K562 (cell line): ENCODE measurements around the gene RGS12. TPM values are rescaled to one million over a fixed set of nuclear protein-coding genes. Genes with fewer than 3 reads are reported as not detected.
A peak's percentile ranks its signal among the peaks of the same experiment; 100 is the strongest.

Source experiments
- ATAC-seq: fragments of 200-7000 bp; cut with Tn5 transposase; 3 replicates; pipeline ENCODE4 v1.9.1; 2020; ENCODE audit warnings: moderate library complexity
- BruUV-seq: library from RNA; stranded (reverse); fragments of 400-500 nt; replicated peaks from 2 replicates; lab custom pipeline; 2021; lab: Mats Ljungman, UMichigan
- CTCF ChIA-PET: fragments of 300-600 bp; formaldehyde crosslinking; extraction: SDS; loops from one replicate; lab custom pipeline; 2021; ENCODE audit warnings: low intra/inter-chr PET ratio; lab: Yijun Ruan, JAX
- POLR2A ChIA-PET: fragments of 300-600, 350-650 bp; sonication (Branson Sonifier 250); formaldehyde crosslinking; extraction: SDS; loops from one replicate; lab custom pipeline; 2021; ENCODE audit warnings: antibody characterized with exemption, inconsistent platforms; lab: Yijun Ruan, JAX
- DNase-seq, 4 experiments: peaks; one replicate each; pipeline versions ENCODE4 v3.0.0 to v3.0.0-alpha.2; 2011 to 2018; ENCODE audit warnings: low spot score in 3 of 4, mixed read lengths in 3 of 4; ENCODE audit errors: extremely low read depth in 1 of 4
- FAIRE-seq: peaks from 2 replicates; lab custom pipeline; 2011; peaks lifted over from hg19 to GRCh38; lab: Jason Lieb, UNC
- H2AFZ ChIP-seq: 2 replicates; pipeline ENCODE4 v1.6.0; 2011; ENCODE audit warnings: low read depth, low read length, control low read depth, inconsistent platforms
- H3K27ac ChIP-seq: fragments of 200-600 bp; 3 replicates; pipeline ENCODE4 v1.8.0; 2011; ENCODE audit warnings: low read depth, mild to moderate bottlenecking, control low read depth, inconsistent platforms, low read length, moderate library complexity, mixed read lengths; ENCODE audit errors: extremely low read depth
- H3K27me3 ChIP-seq, 2 experiments: fragments of 300-600 bp in 1 of 2; 2 replicates in 1 of 2; 3 replicates in 1 of 2; pipeline versions ENCODE4 v1.6.0 to v1.8.0; 2011; ENCODE audit warnings: inconsistent platforms in 2 of 2, low read length in 2 of 2, mild to moderate bottlenecking in 1 of 2, mixed read lengths in 1 of 2, moderate library complexity in 1 of 2; ENCODE audit not compliant: control insufficient read depth in 2 of 2, insufficient read depth in 2 of 2
- H3K36me3 ChIP-seq: fragments of 300-600 bp; 3 replicates; pipeline ENCODE4 v1.8.0; 2011; ENCODE audit warnings: mild to moderate bottlenecking, low read length, inconsistent platforms; ENCODE audit not compliant: control insufficient read depth, insufficient read depth
- H3K4me1 ChIP-seq, 2 experiments: fragments of 200-600 bp in 1 of 2; replicated peaks in 1 of 2; 2 replicates in 1 of 2; 3 replicates in 1 of 2; pipeline versions ENCODE4 v1.5.1 to v1.8.0; 2011; ENCODE audit warnings: inconsistent platforms in 2 of 2, low read length in 2 of 2, mild to moderate bottlenecking in 1 of 2, mixed read lengths in 1 of 2, moderate library complexity in 1 of 2; ENCODE audit not compliant: control insufficient read depth in 2 of 2, insufficient read depth in 2 of 2
- H3K4me2 ChIP-seq: 2 replicates; pipeline ENCODE4 v1.6.1; 2011; ENCODE audit warnings: low read length, control low read depth, inconsistent platforms, mixed read lengths; ENCODE audit not compliant: insufficient read depth
- H3K4me3 ChIP-seq: fragments of 200-600 bp; sonication (generic), shearing (Covaris generic); 2 replicates; pipeline ENCODE4 v1.5.1; 2016; ENCODE audit warnings: control low read depth, inconsistent platforms
- H3K79me2 ChIP-seq: fragments of 200-600 bp; 3 replicates; pipeline ENCODE4 v1.8.0; 2011; ENCODE audit warnings: low read length, inconsistent platforms; ENCODE audit not compliant: control insufficient read depth, insufficient read depth
- H3K9ac ChIP-seq, 2 experiments: 2 replicates each; pipeline versions ENCODE4 v1.6.0 to v1.6.1; 2011; ENCODE audit warnings: low read depth in 2 of 2, low read length in 2 of 2, control low read depth in 1 of 2, inconsistent platforms in 1 of 2, mild to moderate bottlenecking in 1 of 2, mixed read lengths in 1 of 2; ENCODE audit not compliant: insufficient read depth in 1 of 2
- H3K9me1 ChIP-seq: one replicate; pipeline ENCODE4 v1.6.0; 2011; ENCODE audit warnings: inconsistent platforms, mild to moderate bottlenecking, low read length, moderate library complexity; ENCODE audit not compliant: control insufficient read depth, insufficient read depth
- H3K9me3 ChIP-seq: replicated peaks from 2 replicates; pipeline ENCODE4 v1.5.1; 2011; ENCODE audit warnings: low read depth, low read length, inconsistent platforms; ENCODE audit not compliant: control insufficient read depth, insufficient read depth
- H4K20me1 ChIP-seq: replicated peaks from 2 replicates; pipeline ENCODE4 v1.6.1; 2011; ENCODE audit warnings: low read length, inconsistent platforms, mixed read lengths; ENCODE audit not compliant: control insufficient read depth, insufficient read depth
- ILK ChIP-seq: fragments of 450-650 bp; IDR thresholded peaks from 2 replicates; pipeline ENCODE4 v1.6.1; 2016; ENCODE audit warnings: missing genetic modification characterization, low read depth, mild to moderate bottlenecking, missing compliant biosample characterization, moderate library complexity, borderline replicate concordance
- POLR2G ChIP-seq: fragments of 200-400 bp; formaldehyde crosslinking; IDR thresholded peaks from 2 replicates; pipeline ENCODE4 v1.6.1; 2017; ENCODE audit warnings: low read depth, mild to moderate bottlenecking, antibody characterized with exemption, low read length, moderate library complexity
- STAG1 ChIP-seq: sonication (generic); formaldehyde crosslinking; IDR thresholded peaks from 2 replicates; pipeline ENCODE4 v1.5.0; 2020; ENCODE audit warnings: missing genetic modification reagents, borderline replicate concordance
- WGBS: fragments of 100-300 bp; shearing (Covaris generic); methylation state at CpG from one replicate; pipeline ENCODE4 v1.1.6; 2016; ENCODE audit warnings: low coverage, mixed read lengths; ENCODE audit not compliant: insufficient coverage; ENCODE audit errors: missing lambda C conversion rate; 5-methylcytosine and 5-hydroxymethylcytosine counted together
- in situ Hi-C: fragments of 300-500 bp; cut with MboI; formaldehyde crosslinking; loops from 4 replicates; pipeline ENCODE4 v1.15.0; 2018; ENCODE audit warnings: inconsistent platforms, mixed read lengths
- intact Hi-C: fragments of 100-400 bp; cut with micrococcal nuclease; formaldehyde crosslinking; loops from 2 replicates; pipeline ENCODE4 v1.14.2; 2022
- polyA plus RNA-seq, 8 experiments: library from polyadenylated mRNA; depleted of rRNA in 4 of 8; stranded (reverse) in 5 of 8; unstranded in 3 of 8; fragments of >200 nt; fragmentation: Nextera tagmentation in 2 of 8; fragmentation: Illumina TruSeq in 1 of 8; extraction: Ambion mirVana in 2 of 8; extraction: Trizol in 1 of 8; gene quantifications; 2 replicates each; pipeline versions ENCODE4 v1.2.1 to v1.2.3, GENCODE V29; 2011 to 2014; ENCODE audit warnings: inconsistent platforms in 1 of 8, missing spikeins in 1 of 8
- total RNA-seq, 7 experiments: library from RNA; depleted of rRNA in 6 of 7; stranded (reverse); fragments of >200 nt in 6 of 7; fragmentation: Illumina TruSeq in 2 of 7; extraction: Trizol in 2 of 7; gene quantifications; 2 replicates each; pipeline versions ENCODE4 v1.2.1 to v1.2.3, GENCODE V29; 2011 to 2021; ENCODE audit warnings: low replicate concordance in 1 of 7
- TF ChIP-seq, protein P1 (sequence below), 2 experiments: fragments of 450-650 bp; formaldehyde crosslinking in 1 of 2; IDR thresholded peaks; 2 replicates each; pipeline versions ENCODE4 v1.4.0 to v1.6.1; 2014 to 2020; ENCODE audit warnings: mild to moderate bottlenecking in 2 of 2, borderline replicate concordance in 1 of 2, low read depth in 1 of 2

RGS12 gene
- total and polyA plus RNA-seq, 9 of the 15 experiments (the other 6 are each of a cell fraction or from before 2014, with no cell fraction given) = 0.30 to 8.8 (median 5.5) TPM

DNA sequence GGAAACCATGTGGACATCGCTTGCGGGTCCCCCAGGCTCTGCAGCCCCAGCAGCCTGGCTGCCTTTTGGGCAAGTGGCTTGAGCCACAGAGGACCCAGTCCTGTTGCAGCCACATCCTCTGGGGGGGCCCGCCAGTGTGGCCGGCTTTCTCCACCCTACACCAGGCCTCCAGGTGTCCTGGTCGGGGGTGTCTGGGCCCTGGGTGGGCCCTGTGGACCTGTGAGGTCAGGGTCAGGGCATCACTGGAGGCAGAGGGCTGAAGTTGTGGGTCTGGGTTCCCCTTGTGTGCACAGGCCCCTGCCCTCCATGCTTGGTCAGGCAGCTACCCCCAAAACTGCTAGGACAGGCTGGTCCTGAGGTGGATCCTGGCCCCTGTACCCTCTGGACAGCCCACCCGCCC is 47.1 kb upstream of the RGS12 start:
- Histone ChIP-seq H2AFZ (no peak overlapping the region), H3K9me3 (no peaks in the 10 kb centered on the region), H3K4me2 (no peak overlapping the region)
- no peak for FAIRE-seq
- TF ChIP-seq STAG1 (no peak), POLR2G (0 out of 2 replicates have a peak, but pooled peaks have one; percentile 24)
- TF ChIP-seq, all 486 proteins: peak for 1
- CTCF ChIA-PET = no interaction called here
- Histone ChIP-seq H3K27me3 (peaks cover 0 to 5% of the 10 kb centered on the region in 2 experiments; a peak in 1 of 5 replicates), H3K79me2 (no peaks in the 10 kb centered on the region), H3K36me3 (no peaks in the 10 kb centered on the region), H3K9me1 (no peaks in the 10 kb centered on the region), H3K4me1 (peaks cover 22 to 74% of the 10 kb centered on the region in 2 experiments; a peak in 4 of 5 replicates), H4K20me1 (peaks cover 4% of the 10 kb centered on the region), H3K4me3 (no peak overlapping the region), H3K9ac (no peak overlapping the region; a peak in 1 of 4 replicates), H3K27ac (no peak overlapping the region)
- POLR2A ChIA-PET = no interaction called here
- ATAC-seq (no peak), DNase-seq (no peak)
- in situ Hi-C loops = no loop called here
- intact Hi-C loops = no loop called here
- 43% methylated on average over 5 of the region's 6 CpGs for WGBS
- BruUV-seq = no TSS peak

DNA sequence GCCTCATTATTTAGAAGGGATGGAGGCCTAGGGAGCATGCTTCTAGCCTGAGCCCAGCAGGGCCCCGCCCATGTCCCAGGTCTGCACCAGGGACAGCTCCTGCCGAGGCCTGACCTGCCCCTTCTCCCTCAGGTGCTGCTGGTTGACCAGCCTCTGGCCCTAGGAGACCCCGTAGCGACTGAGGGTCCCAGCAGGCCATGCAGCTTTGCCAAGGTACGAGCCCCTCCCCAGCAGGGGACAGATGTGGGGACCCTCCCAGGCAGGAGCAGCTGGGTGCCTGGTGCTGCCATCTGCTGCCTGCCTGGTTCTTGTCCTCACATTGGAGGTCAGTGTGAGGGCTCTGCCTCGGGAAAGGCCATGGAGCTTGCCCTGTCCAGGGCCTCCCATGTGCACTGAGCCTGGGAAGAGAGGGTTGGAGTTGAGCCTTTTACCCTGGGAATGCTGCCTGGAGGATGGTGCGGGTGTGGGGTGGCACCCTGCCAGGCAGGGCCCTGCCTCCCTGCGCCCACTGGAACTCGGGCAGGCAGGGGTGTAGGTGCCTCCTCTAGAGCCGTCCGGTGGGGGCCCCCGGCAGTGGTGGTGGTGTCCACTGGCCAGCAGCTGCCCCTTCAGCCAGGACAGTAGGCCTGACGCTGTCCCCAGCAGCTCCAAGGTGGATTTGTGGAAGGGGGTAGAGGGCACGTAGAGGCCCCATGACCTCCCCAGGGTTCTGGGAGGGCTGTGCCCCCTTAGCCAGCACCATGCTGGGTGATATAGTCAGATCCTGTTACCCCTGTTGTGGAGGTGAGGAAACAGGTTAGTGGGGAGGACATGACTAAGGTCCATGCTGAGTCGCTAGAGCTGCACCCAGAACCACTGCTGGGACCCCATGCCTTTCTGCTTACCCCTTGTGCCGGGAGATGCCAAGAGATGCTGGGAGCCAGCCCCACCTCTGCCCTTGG is 46.1 kb upstream of the RGS12 start:
- Histone ChIP-seq H3K4me1 (peaks cover 12 to 68% of the 10 kb centered on the region in 2 experiments; a peak in 4 of 5 replicates), H2AFZ (no peak overlapping the region)
- FAIRE-seq = no peak
- TF ChIP-seq ILK (tag) = no peak
- TF ChIP-seq, protein P1, sequence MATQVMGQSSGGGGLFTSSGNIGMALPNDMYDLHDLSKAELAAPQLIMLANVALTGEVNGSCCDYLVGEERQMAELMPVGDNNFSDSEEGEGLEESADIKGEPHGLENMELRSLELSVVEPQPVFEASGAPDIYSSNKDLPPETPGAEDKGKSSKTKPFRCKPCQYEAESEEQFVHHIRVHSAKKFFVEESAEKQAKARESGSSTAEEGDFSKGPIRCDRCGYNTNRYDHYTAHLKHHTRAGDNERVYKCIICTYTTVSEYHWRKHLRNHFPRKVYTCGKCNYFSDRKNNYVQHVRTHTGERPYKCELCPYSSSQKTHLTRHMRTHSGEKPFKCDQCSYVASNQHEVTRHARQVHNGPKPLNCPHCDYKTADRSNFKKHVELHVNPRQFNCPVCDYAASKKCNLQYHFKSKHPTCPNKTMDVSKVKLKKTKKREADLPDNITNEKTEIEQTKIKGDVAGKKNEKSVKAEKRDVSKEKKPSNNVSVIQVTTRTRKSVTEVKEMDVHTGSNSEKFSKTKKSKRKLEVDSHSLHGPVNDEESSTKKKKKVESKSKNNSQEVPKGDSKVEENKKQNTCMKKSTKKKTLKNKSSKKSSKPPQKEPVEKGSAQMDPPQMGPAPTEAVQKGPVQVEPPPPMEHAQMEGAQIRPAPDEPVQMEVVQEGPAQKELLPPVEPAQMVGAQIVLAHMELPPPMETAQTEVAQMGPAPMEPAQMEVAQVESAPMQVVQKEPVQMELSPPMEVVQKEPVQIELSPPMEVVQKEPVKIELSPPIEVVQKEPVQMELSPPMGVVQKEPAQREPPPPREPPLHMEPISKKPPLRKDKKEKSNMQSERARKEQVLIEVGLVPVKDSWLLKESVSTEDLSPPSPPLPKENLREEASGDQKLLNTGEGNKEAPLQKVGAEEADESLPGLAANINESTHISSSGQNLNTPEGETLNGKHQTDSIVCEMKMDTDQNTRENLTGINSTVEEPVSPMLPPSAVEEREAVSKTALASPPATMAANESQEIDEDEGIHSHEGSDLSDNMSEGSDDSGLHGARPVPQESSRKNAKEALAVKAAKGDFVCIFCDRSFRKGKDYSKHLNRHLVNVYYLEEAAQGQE (IDR thresholded peaks at IDR 0.05; ENCODE audit: borderline replicate concordance) = peak; percentile 47; the same call in 1 of the 2 replicates
- TF ChIP-seq, protein P1 (CRISPR knock-in tag; IDR thresholded peaks at IDR 0.05; ENCODE audit: low read depth) = no peak
- TF ChIP-seq, all 486 proteins: peak for 1
- ChIA-PET CTCF (no interaction called here), POLR2A (no interaction called here)
- WGBS = 36% methylated on average over 10 of the region's 16 CpGs
- no peaks in the 10 kb centered on the region for H3K36me3 ChIP-seq
- H3K4me3 ChIP-seq = no peak overlapping the region
- no peaks in the 10 kb centered on the region for H3K9me1 ChIP-seq
- no TSS peak for BruUV-seq
- H3K27ac ChIP-seq = no peak overlapping the region
- no peaks in the 10 kb centered on the region for H3K79me2 ChIP-seq
- H3K27me3 ChIP-seq = peaks cover 0 to 5% of the 10 kb centered on the region in 2 experiments; a peak in 2 of 5 replicates
- ATAC-seq (no peak), DNase-seq (no peak)
- H4K20me1 ChIP-seq = peaks cover 4% of the 10 kb centered on the region
- H3K9me3 ChIP-seq = no peaks in the 10 kb centered on the region
- intact Hi-C loops (no loop called here), in situ Hi-C loops (no loop called here)
- H3K9ac ChIP-seq = no peak overlapping the region; a peak in 1 of 4 replicates
- H3K4me2 ChIP-seq = no peak overlapping the region
